Astrocyte (in vitro differentiated cells and primary cell): Measurements from ENCODE around the gene CELF6.

Experiments
- CTCF ChIP-seq: IDR thresholded peaks from 2 replicates; pipeline ENCODE4 v1.5.1; 2011; ENCODE audit warnings: low read depth, mild to moderate bottlenecking, inconsistent platforms, low read length, moderate library complexity; ENCODE audit not compliant: insufficient read depth
- EZH2 ChIP-seq: IDR thresholded peaks from 2 replicates; pipeline ENCODE4 v1.6.1; 2012; ENCODE audit warnings: mild to moderate bottlenecking, low read length, inconsistent platforms; ENCODE audit not compliant: insufficient read depth

GRCh38 chr15:72237853-72238224 lies 82.1 kb downstream of the CELF6 start:
- TF ChIP-seq CTCF (no peak), EZH2 (no peak)
